Kidney epithelial cell (primary cell): ENCODE results near the gene PAXX. TPM values are rescaled to one million over a fixed set of nuclear protein-coding genes. Genes with fewer than 3 reads are reported as not detected.

Experiments
- DNase-seq: peaks from one replicate; pipeline ENCODE4 v3.0.0-alpha.2; 2010; ENCODE audit warnings: low read depth
- H3K27me3 ChIP-seq: 2 replicates; pipeline ENCODE4 v1.6.0; 2011; ENCODE audit warnings: low read length; ENCODE audit not compliant: control insufficient read depth, insufficient read depth
- H3K36me3 ChIP-seq: 2 replicates; pipeline ENCODE4 v1.5.1; 2011; ENCODE audit warnings: low read length; ENCODE audit not compliant: control insufficient read depth, insufficient read depth
- H3K4me3 ChIP-seq: 2 replicates; pipeline ENCODE4 v1.5.1; 2011; ENCODE audit warnings: low read depth, mild to moderate bottlenecking, control low read depth, low read length
- total RNA-seq: library from RNA; depleted of rRNA; stranded (reverse); fragments of >200 nt; gene quantifications from 2 replicates; pipeline ENCODE4 v1.2.3, GENCODE V29; 2015
- TF ChIP-seq, protein P1 (sequence below): IDR thresholded peaks from 2 replicates; pipeline ENCODE4 v1.5.1; 2011; ENCODE audit warnings: mild to moderate bottlenecking, moderate library complexity, low read length, control low read depth, inconsistent platforms; ENCODE audit not compliant: insufficient read depth, poor library complexity, severe bottlenecking

The PAXX gene
- total RNA-seq, 1 donor from 2014 or later, result 46.8 TPM

DNA sequence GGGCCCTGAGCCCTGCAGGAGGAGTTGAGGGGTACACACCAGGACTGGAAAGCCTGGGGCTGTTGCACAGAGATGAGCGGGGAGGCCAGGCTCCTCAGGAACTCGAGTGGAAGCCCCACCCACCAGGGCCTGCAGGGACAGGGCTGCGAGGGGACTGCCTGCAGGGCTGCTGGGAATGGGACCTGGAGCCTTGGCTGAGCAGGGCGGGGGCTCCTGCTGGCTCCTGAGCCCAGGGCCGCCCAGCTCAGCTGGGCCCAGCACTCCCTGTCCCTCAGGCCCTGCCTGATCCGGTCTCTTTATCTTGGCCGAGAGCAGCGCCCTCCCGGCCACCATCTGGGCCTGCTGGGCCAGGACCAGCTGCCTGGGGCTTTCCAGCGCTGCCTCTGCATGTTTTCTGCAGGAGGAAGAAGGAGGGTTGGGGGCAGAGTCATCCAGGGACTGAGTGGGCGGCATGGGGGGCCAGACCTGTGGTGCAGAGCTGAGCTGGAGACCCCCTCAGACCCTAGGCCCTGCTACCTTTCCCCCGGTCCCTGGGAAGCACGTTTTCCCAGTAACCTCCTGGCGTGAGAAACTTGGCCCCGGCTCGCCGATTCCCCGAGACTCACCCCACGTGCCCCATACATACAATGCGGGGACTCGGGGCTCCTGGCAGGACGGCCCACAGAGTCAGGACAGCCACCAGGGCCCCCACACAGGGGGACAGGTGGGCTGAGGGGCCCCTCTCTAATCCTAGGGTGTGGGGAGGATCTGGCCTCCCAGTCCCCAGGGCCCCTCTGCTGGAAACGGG is 30.8 kb upstream of the PAXX start:
- Histone ChIP-seq H3K27me3 (peaks cover 5% of the 10 kb centered on the region), H3K4me3 (no peak overlapping the region), H3K36me3 (no peaks in the 10 kb centered on the region)
- DNase-seq, result no peak
- TF ChIP-seq, protein P1, sequence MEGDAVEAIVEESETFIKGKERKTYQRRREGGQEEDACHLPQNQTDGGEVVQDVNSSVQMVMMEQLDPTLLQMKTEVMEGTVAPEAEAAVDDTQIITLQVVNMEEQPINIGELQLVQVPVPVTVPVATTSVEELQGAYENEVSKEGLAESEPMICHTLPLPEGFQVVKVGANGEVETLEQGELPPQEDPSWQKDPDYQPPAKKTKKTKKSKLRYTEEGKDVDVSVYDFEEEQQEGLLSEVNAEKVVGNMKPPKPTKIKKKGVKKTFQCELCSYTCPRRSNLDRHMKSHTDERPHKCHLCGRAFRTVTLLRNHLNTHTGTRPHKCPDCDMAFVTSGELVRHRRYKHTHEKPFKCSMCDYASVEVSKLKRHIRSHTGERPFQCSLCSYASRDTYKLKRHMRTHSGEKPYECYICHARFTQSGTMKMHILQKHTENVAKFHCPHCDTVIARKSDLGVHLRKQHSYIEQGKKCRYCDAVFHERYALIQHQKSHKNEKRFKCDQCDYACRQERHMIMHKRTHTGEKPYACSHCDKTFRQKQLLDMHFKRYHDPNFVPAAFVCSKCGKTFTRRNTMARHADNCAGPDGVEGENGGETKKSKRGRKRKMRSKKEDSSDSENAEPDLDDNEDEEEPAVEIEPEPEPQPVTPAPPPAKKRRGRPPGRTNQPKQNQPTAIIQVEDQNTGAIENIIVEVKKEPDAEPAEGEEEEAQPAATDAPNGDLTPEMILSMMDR, result no peak

DNA sequence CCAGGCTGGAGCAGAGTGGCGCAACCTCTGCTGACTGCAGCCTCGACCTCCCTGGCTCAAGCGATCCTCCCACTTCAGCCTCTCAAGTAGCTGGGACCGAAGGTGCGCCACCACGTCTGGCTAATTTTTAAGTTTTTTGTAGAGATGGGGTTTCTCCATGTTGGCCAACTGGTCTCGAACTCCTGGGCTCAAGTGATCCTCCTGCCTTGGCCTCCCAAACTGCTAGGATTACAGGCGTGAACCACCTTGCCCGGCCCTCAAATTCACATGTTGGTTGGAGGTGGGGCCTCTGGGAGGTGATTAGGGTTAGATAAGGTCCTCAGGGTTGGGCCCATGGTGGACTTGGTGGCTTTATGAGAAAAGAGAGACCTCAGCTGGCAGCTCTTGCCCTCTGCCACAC is 30.1 kb upstream of the PAXX start:
- Histone ChIP-seq H3K4me3 (no peak overlapping the region), H3K27me3 (peaks cover 5% of the 10 kb centered on the region), H3K36me3 (no peaks in the 10 kb centered on the region)
- TF ChIP-seq, protein P1, result no peak
- DNase-seq, result no peak

DNA sequence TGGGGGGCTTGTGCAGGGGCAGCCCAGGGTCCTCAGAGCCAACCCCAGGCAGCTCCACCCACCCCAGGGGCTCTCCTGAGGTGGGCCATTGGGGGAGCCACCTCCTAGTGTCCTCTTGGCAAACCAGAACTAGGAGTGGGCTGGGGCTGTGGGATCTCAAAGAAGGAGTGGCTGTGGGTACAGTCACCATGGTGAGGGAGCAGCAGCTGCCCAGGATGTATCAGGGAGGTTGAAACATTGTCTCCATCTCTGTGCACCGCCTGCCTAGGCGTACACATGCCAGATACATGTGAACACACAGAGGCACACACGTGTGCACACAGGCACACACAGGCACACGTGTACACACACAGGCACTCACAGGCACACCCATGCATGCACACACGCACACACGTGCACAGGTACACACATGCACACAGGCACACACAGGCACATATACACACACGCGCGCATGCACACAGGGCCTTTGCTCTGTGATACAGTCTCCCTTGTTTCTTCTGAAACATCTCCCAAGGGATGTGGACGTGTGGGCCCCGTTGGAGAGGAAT is 29.4 kb upstream of the PAXX start:
- Histone ChIP-seq H3K4me3 (no peak overlapping the region), H3K27me3 (peaks cover 5% of the 10 kb centered on the region), H3K36me3 (no peaks in the 10 kb centered on the region)
- DNase-seq, result no peak
- TF ChIP-seq, protein P1, result no peak

DNA sequence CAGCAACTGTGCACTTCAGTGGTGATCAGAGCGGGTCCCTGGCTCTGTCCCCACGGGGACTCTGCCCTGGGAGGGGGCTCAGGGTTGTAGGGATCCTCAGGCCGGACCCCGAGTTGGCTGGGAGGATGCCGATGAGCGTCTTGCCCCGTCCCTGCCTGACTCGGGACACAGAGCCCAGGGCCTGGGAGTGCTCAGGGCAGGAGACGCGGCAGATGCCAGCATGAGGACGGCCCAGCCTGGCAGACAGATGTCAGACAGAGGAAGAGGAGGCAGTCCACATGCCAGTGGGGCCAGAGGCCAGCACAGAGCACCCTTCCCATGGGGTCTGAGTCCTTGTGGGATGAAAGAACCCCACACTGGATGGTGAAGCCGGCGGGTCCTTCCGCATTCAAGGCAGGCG is 28.9 kb upstream of the PAXX start:
- DNase-seq, result no peak
- H3K27me3 ChIP-seq, result peaks cover 5% of the 10 kb centered on the region
- no peaks in the 10 kb centered on the region for H3K36me3 ChIP-seq
- TF ChIP-seq, protein P1, result no peak
- no peak overlapping the region for H3K4me3 ChIP-seq

DNA sequence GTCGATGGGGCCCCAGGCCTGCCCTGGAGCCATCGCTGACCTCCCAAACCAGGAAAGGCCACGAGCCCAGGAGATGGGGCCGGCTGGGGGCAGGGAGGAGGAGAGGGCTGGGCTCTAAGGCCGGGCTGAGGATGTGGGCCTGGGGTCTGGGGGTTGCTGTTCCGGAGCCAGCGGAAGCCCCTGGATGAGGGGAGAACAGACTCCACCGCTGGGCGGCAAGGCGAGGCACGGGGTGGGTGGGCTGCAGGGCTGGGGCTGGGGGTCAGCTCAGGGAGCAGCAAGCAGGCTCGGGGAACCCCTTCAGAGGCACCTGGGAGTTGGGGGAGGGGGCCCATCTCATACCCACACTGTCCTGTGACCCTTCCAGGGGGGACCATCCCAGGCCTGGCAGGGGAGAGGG is 28.5 kb upstream of the PAXX start:
- TF ChIP-seq, protein P1, result no peak
- Histone ChIP-seq H3K27me3 (peaks cover 5% of the 10 kb centered on the region), H3K4me3 (no peak overlapping the region), H3K36me3 (no peaks in the 10 kb centered on the region)
- no peak for DNase-seq
